SK-N-SH (cell line): ENCODE measurements around the gene UBAP1L. TPM values are rescaled to one million over a fixed set of nuclear protein-coding genes. Genes with fewer than 3 reads are reported as not detected.

Source experiments
- CTCF ChIA-PET: fragments of 300-600, 350-600 bp; formaldehyde crosslinking; extraction: SDS; loops from one replicate; lab custom pipeline; 2021; lab: Yijun Ruan, JAX
- POLR2A ChIA-PET: fragments of 350-600 bp; sonication (Branson Sonifier 250); formaldehyde crosslinking; extraction: SDS; loops from one replicate; lab custom pipeline; 2020; ENCODE audit warnings: antibody characterized with exemption, inconsistent platforms; lab: Yijun Ruan, JAX
- DNase-seq: peaks from one replicate; pipeline ENCODE4 v3.0.0; 2012
- H2AFZ ChIP-seq: fragments of 200-600 bp; sonication (generic); 2 replicates; pipeline ENCODE4 v1.8.1; 2016; ENCODE audit warnings: antibody characterized with exemption, mild to moderate bottlenecking, low read depth
- H3F3A ChIP-seq: fragments of 200-600 bp; sonication (generic); replicated peaks from 2 replicates; pipeline ENCODE3; 2016; ENCODE audit warnings: antibody characterized with exemption, mild to moderate bottlenecking; ENCODE audit not compliant: insufficient read depth
- H3K27ac ChIP-seq, 2 experiments: fragments of 200-500 bp in 1 of 2; fragments of 200-600 bp in 1 of 2; sonication (Bioruptor generic) in 1 of 2; sonication (generic), shearing (Covaris generic) in 1 of 2; 2 replicates each; pipeline versions ENCODE4 v1.5.1 to v1.6.1; 2014 to 2016; ENCODE audit warnings: low read depth in 2 of 2, inconsistent platforms in 1 of 2, low read length in 1 of 2, mild to moderate bottlenecking in 1 of 2, mixed read lengths in 1 of 2
- H3K27me3 ChIP-seq: fragments of 200-600 bp; sonication (generic), shearing (Covaris generic); 2 replicates; pipeline ENCODE4 v1.6.1; 2016; ENCODE audit warnings: mixed run types; ENCODE audit not compliant: insufficient read depth
- H3K36me3 ChIP-seq, 2 experiments: fragments of 200-500 bp in 1 of 2; fragments of 200-600 bp in 1 of 2; sonication (Bioruptor generic) in 1 of 2; sonication (generic) in 1 of 2; replicated peaks in 1 of 2; 2 replicates each; pipeline versions ENCODE3 to v1.5.1; 2014 to 2016; ENCODE audit warnings: low read length in 1 of 2, mild to moderate bottlenecking in 1 of 2; ENCODE audit not compliant: insufficient read depth in 2 of 2, control insufficient read depth in 1 of 2
- H3K4me1 ChIP-seq, 2 experiments: fragments of 200-500 bp in 1 of 2; fragments of 200-600 bp in 1 of 2; sonication (Bioruptor generic) in 1 of 2; sonication (generic), shearing (Covaris generic) in 1 of 2; 2 replicates each; pipeline versions ENCODE4 v1.5.1 to v1.6.1; 2014 to 2016; ENCODE audit warnings: low read depth in 1 of 2, low read length in 1 of 2, mixed run types in 1 of 2; ENCODE audit not compliant: insufficient read depth in 2 of 2, control insufficient read depth in 1 of 2
- H3K4me2 ChIP-seq: fragments of 200-600 bp; sonication (generic), shearing (Covaris generic); 2 replicates; pipeline ENCODE4 v1.6.1; 2017; ENCODE audit warnings: mixed run types
- H3K4me3 ChIP-seq, 2 experiments: fragments of 200-500 bp in 1 of 2; fragments of 200-600 bp in 1 of 2; sonication (Bioruptor generic) in 1 of 2; sonication (generic), shearing (Covaris generic) in 1 of 2; 2 replicates each; pipeline versions ENCODE4 v1.5.1 to v1.8.1; 2014 to 2016; ENCODE audit warnings: low read depth in 2 of 2, inconsistent platforms in 1 of 2, low read length in 1 of 2, mild to moderate bottlenecking in 1 of 2, mixed read lengths in 1 of 2, moderate library complexity in 1 of 2
- H3K79me2 ChIP-seq: fragments of 200-600 bp; sonication (generic); 2 replicates; pipeline ENCODE4 v1.8.1; 2017; ENCODE audit warnings: mild to moderate bottlenecking; ENCODE audit not compliant: insufficient read depth
- H3K9ac ChIP-seq: fragments of 200-600 bp; sonication (generic); 2 replicates; pipeline ENCODE4 v1.6.1; 2017; ENCODE audit warnings: mixed run types
- H3K9me2 ChIP-seq: fragments of 200-600 bp; sonication (generic); 2 replicates; pipeline ENCODE4 v1.6.1; 2017; ENCODE audit warnings: mixed run types
- H3K9me3 ChIP-seq: fragments of 200-600 bp; sonication (generic); 2 replicates; pipeline ENCODE4 v1.6.1; 2017; ENCODE audit warnings: mixed run types, mild to moderate bottlenecking, moderate library complexity
- H4K20me1 ChIP-seq: fragments of 200-600 bp; sonication (generic); 2 replicates; pipeline ENCODE4 v1.6.1; 2017; ENCODE audit warnings: mild to moderate bottlenecking, mixed run types; ENCODE audit not compliant: insufficient read depth
- CHD2 ChIP-seq: fragments of 150-350 bp; IDR thresholded peaks from 2 replicates; pipeline ENCODE4 v1.6.1; 2018; ENCODE audit warnings: low read length; ENCODE audit not compliant: partially characterized antibody
- EP300 ChIP-seq, 2 experiments: IDR thresholded peaks; 2 replicates each; pipeline versions ENCODE4 v1.4.0 to v1.6.1; 2012; ENCODE audit warnings: borderline replicate concordance in 1 of 2, low read depth in 1 of 2, low read length in 1 of 2
- EZH2phosphoT487 ChIP-seq: fragments of 200-600 bp; sonication (generic); IDR thresholded peaks from 2 replicates; pipeline ENCODE4 v1.6.1; 2017; ENCODE audit warnings: low read depth, mixed run types, mild to moderate bottlenecking, antibody characterized with exemption, moderate library complexity, borderline replicate concordance
- FOXJ3 ChIP-seq: sonication (generic); formaldehyde crosslinking; IDR thresholded peaks from 2 replicates; pipeline ENCODE4 v1.5.1; 2020; ENCODE audit warnings: mild to moderate bottlenecking, missing genetic modification reagents
- FOXM1 ChIP-seq: IDR thresholded peaks from 2 replicates; pipeline ENCODE4 v1.4.0; 2012; ENCODE audit warnings: low read depth, mild to moderate bottlenecking
- GATA2 ChIP-seq: sonication (generic); formaldehyde crosslinking; IDR thresholded peaks from 2 replicates; pipeline ENCODE4 v1.5.0; 2020; ENCODE audit warnings: mild to moderate bottlenecking, missing genetic modification reagents
- IRF3 ChIP-seq: fragments of 150-350 bp; IDR thresholded peaks from 2 replicates; pipeline ENCODE4 v1.6.1; 2016; ENCODE audit warnings: mild to moderate bottlenecking, low read depth, low read length
- JUND ChIP-seq: IDR thresholded peaks from 2 replicates; pipeline ENCODE4 v1.4.0; 2012
- MEF2A ChIP-seq: IDR thresholded peaks from 2 replicates; pipeline ENCODE4 v1.4.0; 2012; ENCODE audit warnings: low read depth, borderline replicate concordance
- MXI1 ChIP-seq: IDR thresholded peaks from 2 replicates; pipeline ENCODE4 v1.6.1; 2012; ENCODE audit warnings: mild to moderate bottlenecking, low read depth, low read length, improper control_type of control experiment
- NRF1 ChIP-seq: IDR thresholded peaks from 2 replicates; pipeline ENCODE4 v1.6.1; 2012; ENCODE audit warnings: low read depth, mild to moderate bottlenecking, low read length
- POLR2AphosphoS5 ChIP-seq: IDR thresholded peaks from 2 replicates; pipeline ENCODE4 v1.6.1; 2012; ENCODE audit warnings: low read depth, low read length
- RAD21 ChIP-seq: IDR thresholded peaks from 2 replicates; pipeline ENCODE4 v1.6.1; 2012; ENCODE audit warnings: mild to moderate bottlenecking, low read length
- RCOR1 ChIP-seq: fragments of 150-350 bp; IDR thresholded peaks from 2 replicates; pipeline ENCODE4 v1.6.1; 2017; ENCODE audit warnings: antibody characterized with exemption, low read length
- RXRA ChIP-seq: IDR thresholded peaks from 2 replicates; pipeline ENCODE4 v1.4.0; 2012; ENCODE audit warnings: low read depth, mild to moderate bottlenecking, borderline replicate concordance
- SMC3 ChIP-seq: IDR thresholded peaks from 2 replicates; pipeline ENCODE4 v1.6.1; 2012; ENCODE audit warnings: low read depth, low read length, improper control_type of control experiment
- TAF1 ChIP-seq: IDR thresholded peaks from 2 replicates; pipeline ENCODE4 v1.6.1; 2012; ENCODE audit warnings: low read depth, mild to moderate bottlenecking, low read length, moderate library complexity, borderline replicate concordance
- TCF12 ChIP-seq: IDR thresholded peaks from 2 replicates; pipeline ENCODE4 v1.4.0; 2012
- TEAD4 ChIP-seq: IDR thresholded peaks from 2 replicates; pipeline ENCODE4 v1.4.0; 2012; ENCODE audit warnings: mild to moderate bottlenecking, borderline replicate concordance; ENCODE audit not compliant: insufficient read depth
- USF1 ChIP-seq: IDR thresholded peaks from 2 replicates; pipeline ENCODE4 v1.4.0; 2012; ENCODE audit warnings: low read depth, borderline replicate concordance
- YY1 ChIP-seq: IDR thresholded peaks from 2 replicates; pipeline ENCODE4 v1.4.0; 2012; ENCODE audit warnings: low read depth, mild to moderate bottlenecking
- WGBS: methylation state at CpG from one replicate; pipeline ENCODE4 v1.1.6; 2017; ENCODE audit warnings: low lambda C conversion rate; 5-methylcytosine and 5-hydroxymethylcytosine counted together
- polyA plus RNA-seq, 3 experiments: library from polyadenylated mRNA; depleted of rRNA; stranded (reverse); fragments of >200 nt; gene quantifications; 2 replicates each; pipeline ENCODE4 v1.2.3, GENCODE V29; 2012

Gene UBAP1L
- polyA plus RNA-seq, 1 of the 3 experiments (the other 2 are of a cell fraction): 1.8 TPM

- TF ChIP-seq GATA2 (CRISPR knock-in tag) (no peak), RAD21 (no peak), CHD2 (no peak), FOXJ3 (CRISPR knock-in tag) (no peak), MEF2A (no peak), POLR2AphosphoS5 (no peak), TCF12 (no peak), RXRA (no peak), YY1 (no peak)
Measured at GRCh38 chr15:65092911-65093792, 21.8 kb downstream of the UBAP1L start (continued).

GRCh38 chr15:65091946-65092770 is 22.8 kb downstream of the UBAP1L start:
- Histone ChIP-seq H4K20me1 (no peaks in the 10 kb centered on the region), H3K9ac (no peak overlapping the region), H3K9me2 (no peaks in the 10 kb centered on the region), H3K27me3 (no peaks in the 10 kb centered on the region), H3K4me3 (no peak overlapping the region), H3K36me3 (peaks cover 0 to 21% of the 10 kb centered on the region in 2 experiments), H3K27ac (no peak overlapping the region), H3K79me2 (no peaks in the 10 kb centered on the region), H3K4me2 (no peak overlapping the region), H3K4me1 (peaks cover 0 to 18% of the 10 kb centered on the region in 2 experiments; a peak in 1 of 4 replicates), H2AFZ (no peak overlapping the region), H3K9me3 (no peaks in the 10 kb centered on the region), H3F3A (no peaks in the 10 kb centered on the region)
- TF ChIP-seq NRF1: no peak
- TF ChIP-seq EP300 (IDR thresholded peaks at IDR 0.05; ENCODE audit: borderline replicate concordance in 1 of 2, low read depth in 1 of 2, low read length in 1 of 2): no peak
- TF ChIP-seq RCOR1: no peak
- no peak for TF ChIP-seq CHD2
- no peak for TF ChIP-seq TEAD4
- no peak for TF ChIP-seq GATA2 (CRISPR knock-in tag)
- no peak for TF ChIP-seq EZH2phosphoT487
- TF ChIP-seq TAF1: no peak
- TF ChIP-seq SMC3: no peak
- TF ChIP-seq RXRA: no peak
- no peak for TF ChIP-seq FOXM1
- no peak for TF ChIP-seq USF1
- TF ChIP-seq JUND: no peak
- no peak for TF ChIP-seq MXI1
- no peak for TF ChIP-seq RAD21
- TF ChIP-seq IRF3: no peak
- DNase-seq: no peak
- ChIA-PET CTCF (interaction anchor here (1.0 to 3.0 kb wide), 2 partner anchors 9 to 38 kb away, joined by 4 to 13 read pairs; no protein-coding TSS in a partner anchor), POLR2A (interaction anchor here (0.7 kb wide), 1 partner anchor 188 kb away, joined by 3 read pairs; no protein-coding TSS in a partner anchor)
- WGBS: 88% methylated on average over 12 of the region's 12 CpGs
